Measurements from ENCODE around the gene JARID2. TPM values are rescaled to one million over a fixed set of nuclear protein-coding genes. Genes with fewer than 3 reads are reported as not detected.

Gene JARID2
- total and polyA plus RNA-seq, 9 of the 15 experiments (the other 6 are each of a cell fraction or from before 2014, with no cell fraction given), result 5.0 to 29.0 (median 15.6) TPM

GRCh38 chr6:15481390-15482291, 235.8 kb downstream of the JARID2 start (continued):
- TF ChIP-seq ZNF395 (CRISPR knock-in tag; IDR thresholded peaks at IDR 0.05) (peak; percentile 85), CREM (IDR thresholded peaks at IDR 0.05; ENCODE audit: low read depth) (peak; percentile 68; the same call in 1 of the 2 replicates), AFF1 (IDR thresholded peaks at IDR 0.05; ENCODE audit: low read depth in 1 of 2, partially characterized antibody in 2 of 2) (peak in 1 of 2 experiments; percentile 21), CC2D1A (IDR thresholded peaks at IDR 0.05) (peak; percentile 51; the same call in 1 of the 2 replicates), EHMT2 (IDR thresholded peaks at IDR 0.05) (no peak)

Measured in K562 (cell line).